C4-2B (cell line): ENCODE results near the gene OSTN.

Experiments
- CTCF ChIP-seq: fragments of 450-650 bp; conservative IDR thresholded peaks from 2 replicates; pipeline ENCODE4 v1.5.1; 2017; ENCODE audit warnings: mild to moderate bottlenecking
- ZFX ChIP-seq: fragments of 450-650 bp; IDR thresholded peaks from 2 replicates; pipeline ENCODE4 v1.6.1; 2017

- TF ChIP-seq CTCF, result no peak
- TF ChIP-seq ZFX, result no peak
Observed at GRCh38 chr3:191259486-191259885, 60.4 kb downstream of the OSTN start.
